IPS-NIHi7 (cell line): Measurements from ENCODE around the gene TSC22D1.
"Not testable (repeated sequence)": the region's sequence is repeated elsewhere in the genome, so short reads cannot be mapped to it uniquely, and the experiment has no call there.

Source experiments
- DNase-seq: peaks from one replicate; pipeline ENCODE4 v3.0.0; 2012; ENCODE audit warnings: mixed read lengths; ENCODE audit errors: extremely low spot score

The TSC22D1 gene

DNA sequence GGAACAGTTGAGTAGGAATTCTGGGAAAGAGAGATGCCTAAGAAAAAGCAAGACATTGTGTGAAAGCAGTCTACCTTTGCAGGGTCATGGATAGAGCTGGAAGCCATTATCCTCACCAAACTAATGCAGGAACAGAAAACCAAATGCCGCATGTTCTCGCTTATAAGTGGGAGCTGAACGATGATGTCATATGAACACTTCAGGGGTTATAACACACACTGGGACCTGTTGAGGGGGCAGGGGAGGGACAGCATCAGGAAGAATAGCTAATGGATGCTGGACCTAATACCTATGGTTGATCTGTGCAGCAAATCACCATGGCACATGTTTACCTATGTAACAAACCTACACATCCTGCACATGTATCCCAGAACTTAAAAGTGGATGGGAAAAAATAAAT, 69.9 kb downstream of the TSC22D1 start:
- DNase-seq, result no peak

DNA sequence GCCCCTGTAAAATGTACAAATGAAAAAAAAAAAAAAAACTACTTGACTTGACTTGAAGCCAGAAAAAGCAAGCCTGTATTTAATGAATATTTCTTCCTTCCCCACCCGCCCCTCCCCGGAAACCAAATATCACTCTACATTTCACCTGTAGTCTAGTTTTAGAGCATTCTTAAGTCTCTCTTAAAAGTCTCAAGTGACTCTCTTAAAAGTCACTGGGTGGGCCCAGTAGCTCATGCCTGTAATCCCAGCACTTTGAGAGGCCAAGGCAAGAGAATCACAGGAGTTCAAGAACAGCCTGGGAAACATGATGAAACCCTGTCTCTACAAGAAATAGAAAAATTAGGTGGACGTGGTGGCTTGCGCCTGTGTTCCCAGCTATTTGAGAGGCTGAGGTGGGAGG, 72.0 kb downstream of the TSC22D1 start:
- no peak for DNase-seq

DNA sequence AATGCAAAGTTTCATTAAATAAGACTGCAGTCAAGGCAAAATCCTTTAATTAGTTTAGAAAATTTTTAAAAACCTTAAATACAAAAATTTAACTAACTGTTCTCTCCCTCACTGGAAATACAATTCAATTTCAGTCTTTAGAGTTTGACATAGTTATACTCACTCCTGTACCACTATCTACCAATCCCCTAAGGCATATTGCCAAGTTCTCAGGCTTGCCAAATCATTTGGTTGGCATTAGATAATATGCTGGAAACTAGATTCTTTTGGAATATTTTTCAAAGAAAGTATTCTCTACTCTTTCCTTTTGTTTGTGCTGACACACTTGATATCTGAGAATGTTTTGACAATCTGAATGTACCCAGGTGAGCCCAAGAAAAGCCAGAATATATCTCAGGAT, 77.2 kb downstream of the TSC22D1 start:
- no peak for DNase-seq

DNA sequence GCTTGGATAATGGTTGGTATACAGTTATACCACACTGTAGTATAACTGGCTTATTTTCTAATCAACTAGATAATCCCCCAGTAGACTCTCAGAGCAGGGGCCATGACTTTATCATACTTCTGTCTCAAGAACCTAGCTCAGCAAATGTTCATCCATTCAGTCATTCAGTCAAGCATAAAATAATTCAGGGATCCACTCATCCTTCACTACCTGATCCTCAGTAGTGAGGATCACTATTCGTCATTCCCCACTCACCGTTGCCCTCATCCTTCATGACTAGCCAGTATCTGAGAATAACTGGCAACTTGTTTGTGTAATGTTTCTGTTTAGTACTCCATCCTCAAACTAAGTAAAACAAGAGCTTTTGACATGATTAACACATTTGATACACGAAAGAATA, 77.6 kb downstream of the TSC22D1 start:
- no peak for DNase-seq

DNA sequence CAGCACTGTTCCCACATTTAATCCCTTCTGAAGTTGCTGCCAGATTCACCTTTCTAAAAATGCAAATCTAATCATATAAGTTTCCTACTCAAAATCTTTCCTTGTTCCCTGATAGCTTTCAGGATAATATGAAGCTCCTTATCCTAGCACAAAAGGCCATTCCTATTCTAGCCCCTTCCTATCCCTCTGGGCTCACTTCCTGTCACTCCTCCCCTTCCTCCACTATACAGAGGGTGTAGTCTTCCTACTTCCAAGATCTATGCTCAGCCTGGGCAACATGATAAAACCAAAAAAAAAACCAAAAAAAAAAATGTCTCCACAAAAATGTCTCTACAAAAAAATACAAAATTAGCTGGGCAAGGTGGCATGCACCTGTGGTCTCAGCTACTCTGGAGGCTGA, 78.3 kb downstream of the TSC22D1 start:
- no peak for DNase-seq

DNA sequence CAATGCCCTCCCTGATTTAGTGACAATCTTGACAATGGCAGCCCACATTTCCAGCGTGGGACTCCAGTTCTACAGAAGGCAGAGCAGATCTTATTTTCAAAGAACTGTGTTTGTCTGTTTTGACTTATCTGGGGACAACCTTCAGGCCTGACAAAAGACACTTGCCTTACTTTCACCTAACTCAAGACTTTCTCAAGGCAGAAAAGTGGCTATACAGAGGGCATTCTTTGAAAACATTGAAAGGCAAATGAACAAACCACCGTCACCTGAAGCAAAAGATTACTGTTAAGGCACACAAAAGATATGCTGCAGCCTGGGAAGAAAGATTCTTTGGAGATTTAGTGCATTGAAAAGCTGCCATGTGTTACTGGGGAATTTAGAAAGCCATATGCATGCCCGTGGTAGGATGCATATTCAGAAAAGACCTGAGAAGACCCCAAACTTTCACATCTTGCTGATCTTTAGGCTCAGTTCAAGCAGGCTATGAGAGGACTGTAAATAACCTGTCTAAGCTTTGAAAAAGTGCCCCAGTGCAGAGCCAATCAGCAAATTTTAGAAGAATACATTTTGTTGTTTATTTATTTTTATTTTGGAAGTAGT, 82.8 kb downstream of the TSC22D1 start:
- DNase-seq, result no peak

GRCh38 chr13:44489751-44490150, 86.4 kb downstream of the TSC22D1 start:
- DNase-seq, result no peak

- no peak for DNase-seq
These were observed 88.1 kb downstream of the TSC22D1 start for GRCh38 chr13:44487989-44488388.

- no peak for DNase-seq
These were observed 91.5 kb downstream of the TSC22D1 start for GRCh38 chr13:44484562-44485138.

GRCh38 chr13:44474122-44474910, 101.8 kb downstream of the TSC22D1 start:
- DNase-seq, result no peak

DNA sequence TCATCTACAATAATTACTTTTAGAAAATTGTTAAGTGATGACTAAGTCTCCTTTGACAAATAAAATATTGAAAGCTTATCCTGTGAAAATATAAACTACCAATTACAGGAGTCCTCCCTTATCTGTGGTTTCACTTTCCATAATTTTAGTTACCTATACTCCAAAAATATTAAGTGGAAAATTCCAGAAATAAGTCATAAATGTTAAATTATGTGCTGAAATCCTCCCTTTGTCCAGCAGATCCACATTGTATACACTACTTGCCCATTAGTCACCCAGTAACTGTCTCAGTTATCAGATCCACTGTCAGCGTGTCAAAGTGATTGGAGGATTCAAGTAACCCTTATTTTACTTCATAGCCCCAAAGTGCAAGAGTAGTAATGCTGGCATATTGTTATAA, 104.4 kb downstream of the TSC22D1 start:
- DNase-seq, result no peak

- DNase-seq, result no peak
These were observed 105.2 kb downstream of the TSC22D1 start for GRCh38 chr13:44470638-44471562.

DNA sequence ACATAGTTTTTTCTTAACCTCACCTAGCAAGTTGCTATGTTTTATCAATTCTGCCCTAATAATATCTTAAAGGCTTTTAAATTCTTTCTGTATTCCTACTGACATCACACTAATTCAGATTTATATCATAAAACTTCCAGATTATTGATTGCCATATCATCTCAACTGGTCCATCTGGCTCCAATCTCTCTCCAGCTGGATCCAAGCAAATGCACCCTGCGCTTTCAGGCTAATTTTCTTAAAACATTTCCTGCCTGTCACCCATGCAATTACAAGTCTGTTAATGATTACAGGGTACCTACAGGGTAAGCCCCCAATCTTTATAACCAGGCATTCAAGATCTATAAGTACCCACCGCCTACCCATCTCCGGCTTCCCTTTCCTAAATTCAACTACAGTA, 107.3 kb downstream of the TSC22D1 start:
- DNase-seq, result no peak

- no peak for DNase-seq
These were observed 110.8 kb downstream of the TSC22D1 start for GRCh38 chr13:44465318-44465717.

- DNase-seq, result no peak
These were observed 111.7 kb downstream of the TSC22D1 start for GRCh38 chr13:44464471-44464870.

- DNase-seq, result no peak
These were observed 112.4 kb downstream of the TSC22D1 start for GRCh38 chr13:44463759-44464158.

- DNase-seq, result no peak
These were observed 116.5 kb downstream of the TSC22D1 start for GRCh38 chr13:44459674-44460073.

DNA sequence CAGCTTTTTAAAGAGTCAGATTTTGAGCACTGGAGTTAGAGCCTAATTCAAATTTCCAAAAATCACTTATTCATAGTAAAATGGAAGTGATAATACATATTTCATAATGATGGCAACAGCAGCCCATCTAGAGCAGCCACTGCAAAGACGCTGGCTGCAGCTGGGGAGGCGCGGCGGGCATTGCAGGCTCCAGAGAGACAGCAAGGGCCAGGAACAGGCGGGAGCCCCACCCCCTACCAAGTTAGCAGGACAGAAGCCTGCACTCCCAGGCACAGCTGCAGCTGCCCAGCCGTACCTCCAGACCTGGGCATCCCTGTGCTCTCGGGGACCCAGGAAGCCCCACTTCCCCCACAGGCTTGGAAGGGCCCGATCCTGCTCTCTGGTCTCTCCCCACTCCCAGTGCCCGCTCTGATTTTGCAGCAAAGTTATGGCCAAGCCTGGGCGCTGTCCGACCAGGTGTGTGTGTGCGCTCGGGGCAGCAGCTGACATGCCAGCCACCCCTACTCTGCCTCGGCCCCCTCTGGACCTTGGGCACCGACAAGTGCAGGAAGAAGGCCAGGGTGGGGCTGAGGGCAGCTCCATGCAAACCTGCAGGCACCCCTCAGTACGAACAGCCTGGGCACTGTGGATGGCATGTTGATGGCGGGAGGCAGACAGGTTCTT, 117.7 kb downstream of the TSC22D1 start:
- no peak for DNase-seq

DNA sequence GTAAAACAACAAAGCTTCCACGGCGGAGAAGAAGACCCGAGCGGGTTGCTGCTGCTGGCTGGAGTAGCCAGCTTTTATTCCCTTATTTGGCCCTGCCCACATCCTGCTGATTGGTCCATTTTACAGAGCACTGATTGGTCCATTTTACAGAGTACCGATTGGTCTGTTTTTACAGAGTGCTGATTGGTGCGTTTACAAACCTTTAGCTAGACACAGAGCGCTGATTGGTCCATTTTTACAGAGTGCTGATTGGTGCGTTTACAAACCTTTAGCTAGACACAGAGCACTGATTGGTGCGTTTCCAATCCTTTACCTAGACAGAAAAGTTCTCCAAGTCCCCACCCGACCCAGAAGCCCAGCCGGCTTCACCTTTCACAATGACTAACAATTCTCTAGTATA, 119.9 kb downstream of the TSC22D1 start:
- not testable (repeated sequence) for DNase-seq

GRCh38 chr13:44455769-44456168, 120.4 kb downstream of the TSC22D1 start:
- no peak for DNase-seq

- no peak for DNase-seq
These were observed 122.2 kb downstream of the TSC22D1 start for GRCh38 chr13:44453881-44454280.

DNA sequence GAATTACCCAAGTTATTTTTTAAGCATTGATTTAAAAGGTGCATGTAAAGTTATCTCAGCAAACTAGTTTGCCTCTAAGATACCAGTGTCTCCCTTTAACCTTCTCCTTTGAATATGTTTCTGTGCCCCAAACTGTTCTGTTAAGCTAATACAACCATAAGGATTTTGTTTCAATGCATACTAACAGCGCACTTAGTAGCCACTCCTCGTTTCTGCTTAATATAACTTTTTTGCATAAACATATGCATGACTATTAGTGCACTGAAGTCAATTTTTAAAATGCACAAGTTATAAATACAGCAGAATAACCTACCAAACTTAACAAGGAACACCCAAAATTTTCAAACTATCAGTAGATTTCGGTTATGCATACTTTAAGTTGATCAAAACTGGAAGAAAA, 123.1 kb downstream of the TSC22D1 start:
- DNase-seq, result no peak
